Hematopoietic multipotent progenitor cell treated with erythropoietin and hydrocortisone succinate and interleukin-3 and kit ligand, for 4 days (in vitro differentiated cells): ENCODE data around the gene SMIM44.

ENCODE experiments used
- DNase-seq: peaks from one replicate; pipeline ENCODE4 v3.0.0-alpha.2; 2015

Gene SMIM44

DNA sequence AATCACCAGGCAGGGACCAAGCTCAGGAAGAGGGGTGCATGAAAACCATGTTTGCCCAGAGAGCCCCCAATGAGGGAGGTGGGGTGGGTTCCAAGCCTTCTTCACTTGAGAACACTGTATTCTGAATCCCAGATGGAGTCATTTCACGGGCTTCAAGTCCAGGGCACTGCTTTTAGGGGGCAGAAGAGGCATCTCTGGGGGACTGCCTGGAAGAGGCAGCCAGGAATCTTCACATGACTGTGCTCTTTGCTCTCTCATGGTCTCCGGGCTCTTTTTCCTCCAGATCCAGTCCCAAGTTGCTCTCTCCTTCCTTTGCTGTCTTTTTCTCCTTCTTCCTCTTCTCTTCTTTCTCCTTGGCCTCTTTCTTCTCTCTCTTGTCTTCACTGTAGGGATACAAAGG is 8.6 kb downstream of the SMIM44 start:
- no peak for DNase-seq

DNA sequence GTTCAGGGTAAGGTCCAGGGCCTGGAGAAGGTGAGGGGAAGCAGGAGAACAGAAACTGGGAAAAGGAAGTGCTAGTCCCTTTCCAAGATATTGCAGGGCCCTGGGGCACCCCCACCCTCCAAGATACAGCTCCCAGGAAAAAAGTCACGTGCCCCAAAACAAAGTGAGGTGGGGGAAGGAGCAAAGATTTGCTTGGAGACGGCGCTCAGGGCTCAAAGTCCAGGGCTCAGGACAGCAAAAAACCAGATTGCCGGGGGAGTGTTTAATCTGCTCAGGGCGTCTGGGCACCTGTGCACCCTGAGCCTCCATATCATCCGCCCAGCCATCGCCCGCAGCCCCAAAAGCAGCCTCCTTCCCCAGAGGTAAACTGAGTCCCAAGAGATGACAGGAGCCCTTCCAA is 9.2 kb downstream of the SMIM44 start:
- DNase-seq, result no peak

DNA sequence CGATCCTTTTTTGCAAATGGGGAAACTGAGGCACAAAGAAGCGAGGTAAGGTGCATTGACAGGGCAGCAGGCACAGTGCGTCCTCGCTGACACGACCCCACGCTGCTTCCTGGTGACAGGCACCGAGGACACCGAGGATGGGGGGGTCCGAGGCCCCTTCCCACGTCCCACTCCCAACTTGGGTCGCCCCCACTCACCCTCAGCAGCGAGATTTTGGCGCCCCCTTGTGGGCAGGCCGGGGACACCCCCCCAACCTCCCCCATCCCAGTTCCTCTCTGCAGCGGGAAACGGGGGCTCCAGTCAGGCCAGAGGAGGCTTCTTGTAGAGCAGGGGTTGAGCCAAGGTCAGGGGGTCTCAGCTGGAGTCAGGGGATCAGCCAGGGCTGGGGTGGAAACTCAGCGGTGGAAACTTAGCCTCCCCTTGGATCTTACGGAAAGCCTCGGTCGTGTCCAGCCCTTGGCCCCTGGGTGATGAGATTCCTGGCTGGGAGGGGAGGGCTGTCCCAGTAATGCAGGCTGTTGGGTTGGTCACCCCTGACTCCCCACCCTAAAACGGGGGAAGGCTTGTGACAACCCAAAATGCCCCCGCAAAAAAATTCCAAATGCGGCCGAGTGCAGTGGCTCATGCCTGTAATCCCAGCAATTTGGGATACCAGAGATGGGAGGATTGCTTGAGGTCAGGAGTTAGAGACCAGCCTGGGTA is 11.1 kb downstream of the SMIM44 start:
- peak; percentile 48 for DNase-seq

DNA sequence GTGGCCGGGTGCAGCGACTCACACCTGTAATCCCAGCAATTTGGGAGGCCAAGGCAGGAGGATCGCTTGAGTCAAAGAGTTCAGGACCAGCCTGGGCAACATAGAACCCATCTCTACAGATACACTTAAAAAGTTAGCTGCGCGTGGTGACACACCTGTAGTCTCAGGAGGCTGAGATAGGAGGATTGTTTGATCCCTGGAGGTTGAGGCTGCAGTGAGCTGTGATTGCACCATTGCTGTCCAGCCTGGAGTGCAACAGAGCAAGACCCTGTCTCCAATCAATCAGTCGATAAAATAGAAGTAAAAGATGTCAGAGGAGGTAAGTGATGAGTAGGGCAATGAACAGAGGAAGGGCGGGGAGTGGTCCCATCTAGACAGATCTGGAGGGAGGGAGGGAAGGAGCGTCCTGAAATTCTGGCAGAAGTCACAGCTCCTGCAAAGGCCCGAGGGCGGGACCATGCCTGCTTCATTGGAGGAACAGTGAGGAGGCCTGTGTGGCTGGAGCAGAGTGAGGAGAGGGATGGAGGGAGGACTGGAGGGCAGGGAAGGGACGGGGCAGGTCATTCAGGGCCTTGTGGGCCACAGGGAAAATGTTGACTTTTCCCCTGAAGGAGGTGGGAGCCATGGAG is 12.6 kb downstream of the SMIM44 start:
- DNase-seq, result no peak

DNA sequence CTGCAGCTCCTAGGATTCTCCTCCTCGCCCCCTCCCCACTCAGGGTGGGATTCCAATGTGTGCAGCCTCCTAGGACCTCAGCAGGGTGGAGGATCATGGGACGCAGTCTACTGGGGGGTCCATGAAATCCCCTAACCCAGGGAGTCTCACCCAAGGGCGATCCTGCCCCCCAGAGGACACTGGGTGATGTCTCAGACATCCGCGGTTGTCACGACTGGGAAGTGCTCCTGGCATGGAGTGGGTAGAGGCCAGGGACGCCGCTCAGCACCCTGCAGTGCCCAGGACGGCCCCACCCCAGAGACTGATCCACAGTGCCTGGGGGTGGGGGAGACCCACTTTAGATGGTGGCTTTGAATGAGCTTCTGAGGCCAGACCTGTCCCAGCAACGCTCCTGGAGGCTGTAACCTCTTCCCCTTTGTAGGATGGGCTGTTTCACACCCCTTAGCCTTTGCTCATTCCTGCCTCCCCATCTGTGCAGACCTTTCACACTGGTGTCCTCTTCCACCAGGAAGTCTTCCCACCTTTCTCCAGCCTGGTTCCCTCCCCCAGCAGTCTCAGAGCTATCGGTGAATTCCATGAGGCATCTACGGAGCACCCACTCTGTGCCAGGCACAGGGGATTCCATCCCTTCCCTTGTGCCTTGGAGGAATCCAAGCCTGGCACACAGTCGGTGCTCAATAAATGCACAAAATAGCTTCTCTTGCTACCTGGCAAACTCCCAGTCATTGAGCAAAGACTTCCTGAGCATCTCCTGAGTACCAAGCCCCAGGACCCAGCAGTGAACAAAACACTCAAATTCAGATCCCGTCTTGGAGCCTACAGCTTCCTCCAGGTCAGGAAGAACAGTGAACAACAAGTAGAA is 13.4 kb downstream of the SMIM44 start:
- DNase-seq, result no peak

DNA sequence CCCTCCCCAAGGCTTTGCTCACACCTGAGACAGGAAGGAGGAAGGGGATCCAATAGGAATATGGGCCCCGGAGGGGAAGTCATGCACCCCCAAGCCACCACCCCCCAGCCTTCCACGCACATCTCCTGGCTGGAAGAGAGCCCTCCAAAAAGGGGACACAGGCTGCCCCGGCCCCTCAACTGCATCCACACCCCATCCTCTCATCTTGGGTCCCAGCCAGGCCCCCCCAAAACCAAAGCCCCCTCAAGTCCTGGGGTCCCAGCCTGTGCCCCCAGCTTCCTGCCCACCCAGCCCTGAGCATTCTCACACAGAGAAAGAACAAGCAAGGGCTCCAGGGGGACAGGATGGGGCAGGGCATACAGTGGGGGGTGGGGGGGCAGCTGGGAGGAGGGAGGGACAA is 15.0 kb downstream of the SMIM44 start:
- DNase-seq, result no peak

DNA sequence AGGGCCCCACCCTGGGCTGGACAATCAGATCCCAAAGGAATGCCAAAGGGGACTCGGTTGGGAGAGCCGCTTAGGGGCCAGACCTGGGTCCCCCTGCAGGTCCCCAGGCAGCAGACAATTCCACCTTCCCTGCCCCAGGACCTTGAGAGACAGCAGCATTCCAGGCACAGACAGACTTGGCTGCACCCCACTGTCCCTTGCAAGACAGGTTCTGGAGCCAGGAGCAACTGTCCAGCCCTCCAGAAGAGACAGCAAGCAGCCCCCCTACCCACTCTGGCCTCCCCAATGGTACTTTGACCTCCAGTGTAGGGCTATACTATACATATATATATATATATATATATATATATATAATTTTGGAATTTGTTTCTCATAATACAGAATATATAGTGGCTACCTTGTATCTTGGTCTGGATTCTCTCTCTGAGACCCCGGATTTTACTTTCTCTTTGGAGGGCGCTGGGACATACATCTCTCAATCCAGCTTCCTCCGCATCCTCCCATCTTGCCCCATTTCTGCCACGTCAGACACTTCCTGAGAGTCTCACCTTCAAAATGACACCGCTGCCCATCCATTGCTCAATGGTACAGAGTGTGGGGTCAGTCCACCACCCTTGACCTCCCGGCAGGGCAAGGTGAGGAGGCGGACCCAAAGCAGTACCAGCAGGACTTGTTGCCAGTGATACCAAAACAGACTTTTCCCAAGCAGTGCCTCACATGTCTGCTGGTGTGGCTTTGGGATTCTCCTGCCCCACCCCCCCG is 15.6 kb downstream of the SMIM44 start:
- DNase-seq, result peak; percentile 26

DNA sequence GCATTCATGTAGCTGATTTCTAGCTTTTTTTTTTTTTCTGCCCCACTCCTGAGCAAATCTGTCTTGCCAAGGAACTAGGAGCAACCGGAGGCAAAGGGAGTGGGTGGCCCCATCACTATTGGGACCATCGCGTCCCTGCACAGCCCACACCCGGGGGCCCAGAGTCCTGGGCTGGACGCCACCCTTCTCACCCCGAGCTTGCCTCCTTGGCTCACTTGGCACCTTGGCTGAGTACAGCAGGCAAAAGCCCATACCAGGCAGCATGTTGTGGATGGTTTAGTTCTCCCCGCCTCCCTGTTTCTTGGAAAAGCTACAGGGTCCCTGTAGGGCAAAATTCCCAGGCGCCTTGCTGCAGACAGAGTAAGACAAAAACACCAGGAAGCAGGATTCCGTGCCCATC is 16.6 kb downstream of the SMIM44 start:
- no peak for DNase-seq

DNA sequence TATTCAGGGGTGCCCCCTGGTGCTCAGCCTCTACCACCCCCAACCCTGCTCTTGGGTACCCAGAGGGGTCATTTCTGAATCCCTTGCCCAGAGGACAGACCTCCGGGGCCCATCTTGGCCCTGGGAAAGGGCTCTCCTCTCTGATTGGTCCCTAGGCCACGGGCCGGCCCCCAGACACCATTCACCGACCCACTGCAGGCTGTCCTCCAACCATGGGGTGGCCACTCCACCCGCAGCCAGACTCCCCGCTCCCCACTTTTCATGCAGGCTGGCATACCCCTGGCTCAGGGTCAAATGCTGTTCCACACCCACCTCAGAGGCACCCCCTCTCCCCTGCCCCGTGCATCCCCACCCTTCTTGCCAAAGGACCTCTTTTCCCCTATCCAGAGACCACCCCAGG is 17.7 kb downstream of the SMIM44 start:
- no peak for DNase-seq

DNA sequence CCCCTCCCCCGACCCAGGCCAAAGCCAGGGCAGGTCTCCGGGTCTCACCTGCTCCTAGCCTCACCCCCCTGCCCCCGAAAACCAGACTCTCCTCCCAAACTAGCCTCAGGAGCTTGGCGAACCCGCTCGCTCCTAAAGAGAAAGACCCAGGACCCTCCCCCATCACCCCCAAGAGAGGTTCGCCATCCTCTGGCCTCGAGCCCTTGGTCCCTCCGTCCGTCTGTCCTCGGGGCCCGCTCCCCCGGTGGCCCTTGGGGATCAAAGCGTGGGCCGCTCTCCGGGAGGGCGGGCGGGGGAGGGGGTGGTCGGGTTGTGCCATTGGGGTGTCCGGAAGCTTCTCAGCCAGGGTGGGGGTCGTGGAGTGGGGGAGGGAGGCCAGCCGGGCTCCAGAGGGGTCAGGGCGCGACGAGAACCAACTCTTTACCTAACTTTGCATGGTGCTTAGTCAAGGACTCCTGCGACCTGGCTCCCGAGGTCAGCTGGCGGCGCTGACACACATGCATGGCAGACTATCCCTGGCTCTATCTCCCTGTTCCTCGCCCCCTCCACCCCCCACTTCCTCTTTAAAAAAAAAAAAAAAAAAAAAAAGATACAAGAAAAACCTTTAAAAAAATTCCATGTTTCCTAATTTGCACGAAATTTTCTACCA is 18.5 kb downstream of the SMIM44 start:
- DNase-seq, result peak; percentile 30

DNA sequence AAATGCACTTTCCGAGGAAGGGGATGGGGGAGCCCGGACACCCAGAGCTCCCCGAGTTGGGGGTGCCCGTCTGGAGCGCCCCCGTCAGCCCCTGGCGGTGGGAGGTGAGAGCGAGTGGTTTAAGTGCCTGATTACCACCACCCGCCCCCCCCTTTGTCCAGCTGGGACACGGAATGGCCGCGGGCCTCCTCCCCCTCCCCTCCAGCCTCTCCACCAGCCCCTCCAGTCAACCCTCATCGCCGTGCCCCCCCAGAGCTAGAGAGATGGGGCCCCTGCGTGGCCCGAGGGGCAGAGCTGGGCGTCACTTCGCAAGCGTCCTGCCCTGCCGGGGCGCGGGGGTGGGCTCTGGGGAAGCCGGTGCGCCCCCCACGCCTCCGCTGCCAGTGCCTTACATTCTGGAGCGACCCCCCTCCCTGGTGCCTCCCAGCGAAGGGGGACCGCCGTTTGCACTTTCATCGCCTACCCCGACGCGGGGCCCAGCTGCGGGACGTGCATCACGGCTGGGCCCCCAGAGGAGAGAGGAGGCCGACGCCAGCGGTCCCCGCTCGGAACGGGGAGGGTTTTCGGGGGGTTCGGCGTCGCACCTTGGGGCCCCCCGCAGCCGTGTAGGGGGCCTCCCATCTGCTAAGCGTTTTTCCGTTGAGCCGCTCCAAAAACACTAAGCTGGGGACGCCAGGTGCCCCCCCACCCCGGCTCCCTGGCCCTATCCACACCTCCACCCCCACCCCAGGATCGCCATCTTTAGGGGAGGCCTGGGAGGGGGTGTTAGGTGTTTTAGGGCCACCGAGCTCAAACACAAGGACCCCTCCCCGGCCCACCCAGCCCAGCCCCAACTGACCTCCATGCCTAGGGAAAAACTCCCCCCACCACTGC is 19.3 kb downstream of the SMIM44 start:
- DNase-seq, result no peak

DNA sequence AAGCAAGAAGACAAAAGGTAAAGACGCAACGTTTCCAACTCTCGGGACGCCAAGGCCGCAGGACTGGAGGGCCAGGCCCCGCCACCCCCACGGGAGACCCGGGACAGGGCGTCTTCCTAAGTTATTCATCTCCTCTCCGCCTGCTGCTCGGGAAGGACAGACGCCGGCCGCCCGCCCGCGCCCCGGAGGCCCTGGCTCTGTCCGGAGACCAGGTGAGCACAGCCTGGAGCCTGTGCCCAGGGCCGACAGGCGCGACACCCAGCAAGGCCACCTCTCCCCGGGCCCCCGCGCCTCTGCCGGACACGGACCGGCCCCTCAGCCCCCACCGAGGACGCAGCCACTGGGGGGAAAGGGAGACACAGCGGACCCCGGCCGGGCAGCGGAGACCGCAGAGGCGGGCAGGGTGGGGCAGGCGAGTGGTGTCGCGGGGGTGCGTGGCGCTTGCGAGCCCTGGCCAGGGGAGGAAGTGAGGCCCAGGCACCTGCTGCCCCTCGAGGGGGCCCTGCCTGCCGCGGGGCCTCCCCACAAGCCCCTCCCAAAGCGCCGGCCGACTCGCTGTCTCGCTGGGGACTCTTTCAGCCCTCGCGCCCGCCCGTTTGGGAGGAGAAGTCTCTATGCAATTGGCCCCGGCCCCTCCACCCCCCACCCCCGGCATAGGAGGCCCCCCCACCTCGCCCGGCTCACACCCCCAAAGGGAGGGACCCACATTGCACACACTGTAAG is 20.1 kb downstream of the SMIM44 start:
- DNase-seq, result no peak

DNA sequence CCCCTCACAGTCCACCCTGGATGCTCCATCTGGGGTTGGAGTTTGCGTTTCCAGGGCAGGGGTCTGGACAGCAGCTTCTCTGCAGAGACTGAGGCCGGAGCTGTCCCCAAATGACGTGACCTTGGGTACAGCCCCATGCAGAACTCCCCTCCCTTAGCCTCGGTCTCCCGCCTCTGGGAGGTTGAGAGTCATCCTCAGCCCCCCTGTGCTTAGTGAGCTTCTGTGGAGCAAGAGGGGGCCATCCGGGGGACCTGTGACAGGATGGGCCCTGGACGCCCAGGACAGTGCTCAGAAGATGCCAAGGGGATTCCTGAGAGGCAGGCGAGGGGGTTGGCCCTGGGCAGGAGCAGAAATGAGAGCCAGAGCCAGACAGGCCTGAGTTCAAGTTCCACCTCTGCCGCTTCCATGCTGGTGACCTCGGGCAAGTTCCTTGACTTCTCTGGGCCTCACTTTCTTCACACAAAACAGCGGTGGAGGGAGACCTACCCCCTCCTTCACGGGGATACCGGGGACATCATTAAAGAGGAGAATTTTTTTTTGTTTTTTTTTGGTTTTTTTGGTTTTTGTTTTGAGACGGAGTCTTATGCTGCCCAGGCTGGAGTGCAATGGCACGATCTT is 23.2 kb downstream of the SMIM44 start:
- no peak for DNase-seq

DNA sequence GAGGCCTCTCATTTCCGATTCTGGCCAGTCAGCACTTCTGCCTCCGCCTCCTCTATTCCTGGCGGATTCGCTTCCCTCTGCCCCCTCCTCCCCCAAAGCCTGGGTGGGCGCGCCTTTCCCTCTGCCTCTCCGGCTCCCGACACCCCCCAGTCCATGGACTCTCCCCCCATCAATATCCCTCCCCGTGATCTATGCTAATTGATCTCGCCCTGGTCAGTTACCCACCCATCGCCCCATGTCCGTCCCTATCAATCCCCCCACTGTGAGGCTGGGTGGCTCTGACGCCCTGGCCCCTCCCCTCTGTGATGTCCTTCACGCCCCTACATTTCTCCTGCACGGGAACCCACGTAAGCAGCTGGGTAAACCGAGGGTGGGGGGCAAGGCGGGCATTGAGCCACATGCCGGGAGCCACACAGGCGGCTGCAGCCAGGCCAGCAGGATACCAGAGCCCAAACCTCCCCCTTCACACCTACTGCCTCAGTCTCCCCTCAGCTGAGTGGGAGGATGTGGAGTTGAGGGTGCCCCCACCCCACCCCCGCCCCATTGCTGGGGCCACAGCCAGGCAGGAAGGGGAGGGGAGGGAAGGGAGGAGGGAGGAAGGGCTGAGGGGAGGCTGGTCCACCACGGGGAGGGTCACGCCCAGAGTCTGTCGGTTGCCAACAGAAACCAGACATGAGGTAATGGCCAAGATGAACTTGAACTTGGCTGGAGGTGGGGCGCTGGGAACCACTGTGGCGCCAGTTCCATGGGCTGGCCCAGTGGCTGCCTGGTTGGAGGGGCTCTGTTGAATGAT is 24.0 kb downstream of the SMIM44 start:
- peak; percentile 77 for DNase-seq

DNA sequence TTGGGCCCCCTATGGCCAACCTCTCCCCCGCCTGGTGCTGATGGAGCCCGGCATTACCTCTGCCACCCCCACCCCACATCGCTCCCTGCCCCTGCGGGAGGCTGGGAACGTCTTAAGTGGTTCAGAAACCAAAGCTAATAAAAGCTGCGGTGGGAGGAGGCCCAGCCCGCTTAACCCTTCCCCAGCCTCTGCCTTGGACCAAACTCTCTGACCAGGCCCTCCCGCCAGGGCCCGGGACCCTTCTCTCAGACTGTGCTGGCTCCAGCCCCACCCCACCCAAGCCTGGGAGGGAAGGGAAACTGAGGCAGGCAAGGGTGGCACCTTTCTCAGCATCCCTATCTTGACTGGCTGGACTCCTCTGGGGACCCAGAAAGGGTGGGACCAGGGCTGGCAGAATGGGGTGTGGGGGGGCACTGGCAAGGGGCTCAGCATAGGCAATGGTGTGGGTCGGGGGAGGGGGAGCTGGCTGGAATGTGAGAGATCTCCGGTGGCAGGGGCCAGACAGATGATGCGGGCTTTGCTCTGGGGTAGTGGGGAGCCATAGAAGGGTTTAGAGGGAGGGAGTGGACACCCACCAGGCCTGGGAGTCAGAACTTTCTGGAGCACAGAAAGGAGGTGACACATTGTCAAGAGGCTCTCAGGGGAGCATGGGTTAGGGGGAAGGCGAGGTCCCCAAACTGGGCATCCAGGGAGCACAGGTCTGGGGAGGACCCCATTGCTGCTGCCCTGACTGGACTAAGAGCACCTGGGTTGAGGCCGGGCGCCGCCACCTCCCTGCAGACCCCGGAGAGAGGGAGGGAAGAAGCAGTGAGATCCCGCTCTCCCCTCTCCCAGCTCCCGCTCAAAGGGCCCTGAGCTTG is 24.8 kb downstream of the SMIM44 start:
- no peak for DNase-seq

DNA sequence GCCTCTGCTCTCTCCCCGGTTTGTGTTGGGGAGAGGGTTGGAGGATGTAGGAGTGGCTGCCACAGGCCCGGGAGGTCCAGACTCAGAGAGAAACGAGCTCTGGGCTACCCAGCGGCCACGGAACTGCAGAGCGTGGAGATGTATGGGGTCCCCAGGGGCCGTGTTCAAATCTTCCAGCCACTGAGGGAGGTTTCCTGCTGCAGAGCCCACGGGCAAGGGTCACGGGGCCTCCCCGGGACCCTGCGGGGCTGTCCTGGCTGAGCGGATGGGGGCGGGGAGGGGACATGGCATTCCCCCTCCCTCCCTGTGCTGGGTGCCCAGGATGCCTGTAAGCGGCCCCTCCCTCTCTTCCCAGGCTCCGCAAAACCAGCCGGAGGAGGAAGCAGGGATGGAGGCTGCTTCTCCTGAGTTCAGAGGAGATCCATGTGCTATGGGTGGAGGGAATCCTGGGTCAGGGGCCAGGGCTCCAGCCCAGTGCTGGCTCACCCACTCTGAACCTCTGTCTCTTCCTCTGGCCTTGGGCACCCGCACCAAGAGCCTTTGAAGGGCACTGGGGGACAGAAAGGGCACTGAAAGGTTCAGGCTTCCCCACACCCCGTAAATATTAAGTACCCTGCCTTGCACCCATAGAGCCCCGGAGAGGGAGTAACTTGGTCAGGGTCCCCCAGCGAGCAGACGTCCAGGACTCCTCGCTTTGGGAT is 25.6 kb downstream of the SMIM44 start:
- no peak for DNase-seq

DNA sequence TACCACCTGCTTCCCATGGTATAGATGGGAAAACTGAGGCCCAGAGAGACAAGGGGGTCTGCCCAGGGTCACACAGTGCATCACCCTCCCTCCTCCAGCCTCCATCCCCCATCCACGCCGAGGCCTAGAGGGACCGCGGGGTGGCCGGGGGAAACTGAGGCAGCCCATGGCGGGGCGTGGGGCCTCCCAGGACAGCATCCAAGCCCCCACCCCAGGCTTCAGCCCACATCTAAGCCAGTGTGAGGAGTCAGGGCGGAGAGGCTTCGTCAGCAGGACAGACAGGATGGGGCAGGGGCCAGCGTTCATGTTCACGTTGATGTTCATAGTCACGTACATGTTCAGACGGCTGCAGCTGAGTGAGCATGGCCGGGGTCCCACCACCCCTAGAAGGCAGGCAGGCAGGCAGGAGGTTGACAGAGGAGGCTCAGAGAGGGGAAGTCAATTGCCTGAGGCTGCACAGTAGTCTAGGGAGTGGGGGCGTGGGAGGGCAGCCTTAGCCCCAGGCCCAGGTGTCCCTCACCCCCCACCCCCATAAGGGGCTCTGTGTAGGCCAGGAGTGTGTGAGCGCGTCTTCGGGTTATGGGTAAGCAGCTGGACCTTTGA is 26.2 kb downstream of the SMIM44 start:
- no peak for DNase-seq
